DMS153 (cell line): ENCODE data around the gene MRGPRD.
"Not testable (repeated sequence)": the region's sequence is repeated elsewhere in the genome, so short reads cannot be mapped to it uniquely, and the experiment has no call there.

ENCODE experiments used
- DNase-seq: peaks from one replicate; lab custom pipeline; 2025; lab: John Stamatoyannopoulos, UW

MRGPRD gene

DNA sequence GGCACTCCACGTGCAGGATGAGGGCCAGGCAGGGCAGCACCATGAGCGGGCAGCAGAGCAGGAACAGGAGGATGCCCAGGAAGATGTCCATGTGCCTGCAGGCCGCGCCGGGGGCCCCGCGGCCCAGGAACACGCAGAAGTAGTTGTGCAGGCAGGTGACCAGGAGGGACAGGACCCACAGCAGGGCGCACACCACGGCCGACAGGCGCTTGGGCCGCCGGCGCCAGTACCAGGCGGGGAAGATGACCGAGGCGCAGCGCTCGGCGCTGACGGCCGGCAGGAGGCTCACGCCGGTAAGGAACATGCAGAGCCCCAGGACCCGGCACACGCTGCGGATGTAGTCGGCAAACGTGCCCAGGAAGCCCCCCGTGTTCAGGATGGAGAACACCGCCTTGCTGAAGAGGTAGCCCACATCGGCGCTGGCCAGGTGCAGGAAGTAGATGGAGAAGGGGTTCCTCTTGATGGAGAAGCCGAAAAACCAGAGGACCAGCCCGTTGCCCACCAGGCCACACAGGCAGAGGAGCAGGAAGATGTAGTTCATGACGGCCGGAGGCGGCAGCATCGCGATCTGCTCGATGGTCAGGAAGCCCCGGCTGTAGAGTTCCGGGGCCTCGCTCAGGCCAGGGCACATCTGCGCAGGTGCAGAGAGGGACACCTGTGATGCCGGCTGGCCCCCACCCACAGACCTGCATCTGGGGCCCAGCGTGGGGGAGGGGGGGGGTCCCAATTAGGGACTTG is 25.0 kb upstream of the MRGPRD start:
- DNase-seq: no peak

DNA sequence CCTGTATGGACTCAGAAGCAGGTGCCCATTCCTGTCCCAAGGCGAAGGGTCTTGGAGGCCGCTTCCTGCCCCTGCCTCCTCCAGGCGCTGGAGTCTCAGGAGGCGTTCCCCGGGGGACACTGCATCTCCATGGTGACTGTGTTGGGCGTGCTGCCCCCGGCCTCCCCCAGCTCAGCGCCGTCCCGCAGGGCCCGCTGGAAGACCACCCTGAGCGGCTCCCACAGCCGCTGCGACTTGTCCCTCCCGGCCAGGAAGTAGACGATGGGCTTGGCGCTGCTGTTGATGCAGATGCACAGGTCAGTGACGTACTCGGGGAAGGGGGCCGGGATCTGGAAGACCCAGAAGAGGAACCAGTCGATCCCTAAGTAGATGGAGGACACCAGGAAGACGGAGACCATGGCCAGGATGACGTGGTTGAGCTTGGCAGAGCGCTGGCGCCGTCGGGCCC is 24.4 kb upstream of the MRGPRD start:
- no peak for DNase-seq

DNA sequence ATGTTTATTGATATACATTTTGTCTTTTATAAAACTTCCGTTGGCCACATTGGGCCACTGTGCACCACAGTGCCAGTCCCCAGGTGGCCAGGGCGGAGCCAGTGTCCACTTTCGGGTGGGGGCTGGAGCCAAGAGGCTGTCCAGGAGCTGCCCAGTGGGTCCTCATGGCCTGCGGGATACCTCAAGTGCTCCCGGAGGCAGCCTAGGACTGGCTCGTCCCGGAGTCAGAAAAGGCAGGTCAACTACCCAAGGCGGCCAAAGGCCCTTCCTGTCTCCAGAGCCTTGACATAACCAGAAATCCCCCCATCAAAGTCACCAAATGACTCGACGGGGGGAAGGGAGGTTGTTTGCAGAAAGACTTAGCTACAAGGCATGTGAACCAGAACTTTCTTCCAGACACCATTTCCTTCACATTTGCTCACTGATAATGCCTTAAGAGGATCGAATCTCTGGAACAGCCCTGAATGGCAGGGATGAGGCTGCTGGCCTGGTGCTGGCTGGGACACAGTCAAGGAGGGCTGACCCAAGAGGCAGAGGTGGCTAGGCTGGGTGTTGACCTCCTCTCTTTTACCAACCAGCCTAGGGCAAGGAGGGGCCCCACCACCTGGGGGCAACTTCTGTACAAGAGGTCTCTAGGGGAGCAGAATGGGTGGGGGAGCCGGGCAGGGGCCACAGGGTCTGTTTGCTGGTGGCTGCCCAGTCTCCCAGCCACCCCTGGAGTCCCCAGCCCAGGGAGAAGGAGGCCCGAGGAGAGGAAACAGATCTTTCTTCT is 23.8 kb upstream of the MRGPRD start:
- DNase-seq: no peak

DNA sequence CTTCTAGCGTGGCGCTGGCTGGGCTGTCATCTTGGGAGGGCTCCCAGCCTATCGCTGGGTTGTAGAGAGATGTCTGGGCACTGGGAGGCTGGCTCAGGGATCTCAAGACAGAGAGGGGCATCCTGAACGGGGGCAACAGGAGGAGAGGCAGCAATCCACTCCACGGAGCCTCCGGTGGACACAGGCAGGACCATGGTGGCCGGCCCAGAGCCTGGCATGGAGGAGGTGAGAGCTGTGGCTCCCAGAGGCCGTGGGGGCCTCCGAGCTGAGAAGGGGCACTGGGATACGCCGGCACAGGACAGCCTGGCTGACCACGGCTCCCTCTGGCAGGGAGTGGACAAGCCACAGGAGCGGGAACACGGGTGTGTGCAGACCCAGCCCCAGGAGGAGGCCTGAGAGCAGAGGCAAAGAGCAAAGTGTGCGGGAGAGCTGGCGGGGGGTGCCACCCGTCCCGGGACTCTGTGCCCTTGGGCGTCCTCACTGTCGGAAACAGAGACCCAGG is 23.1 kb upstream of the MRGPRD start:
- DNase-seq: no peak

DNA sequence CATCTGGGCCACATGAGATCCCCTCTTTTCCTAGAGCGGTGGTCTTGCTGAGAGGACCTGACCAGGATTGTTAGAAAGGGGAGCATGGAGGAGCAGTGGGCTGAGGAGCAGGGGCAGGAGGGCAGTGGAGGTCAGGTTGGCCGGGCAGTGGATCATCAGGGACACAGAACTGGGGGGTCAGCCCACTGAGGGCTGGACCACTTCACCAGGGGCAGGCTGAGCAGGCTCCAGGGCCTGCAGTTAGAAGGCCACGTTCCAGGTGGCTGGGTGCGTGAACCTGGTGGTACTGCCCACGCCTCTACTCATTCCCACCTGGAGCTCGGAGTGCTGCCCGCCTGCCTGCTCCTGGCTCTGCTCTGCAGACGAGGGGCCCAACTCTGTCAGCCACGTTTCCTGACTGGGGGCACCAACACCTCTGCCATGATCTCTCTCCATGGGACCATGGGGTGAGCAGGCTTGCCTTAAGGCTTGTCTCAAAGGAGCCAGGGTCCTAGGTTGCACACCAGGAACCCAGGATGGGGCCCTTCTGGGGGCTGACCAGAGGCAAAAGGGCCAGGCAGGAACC is 22.6 kb upstream of the MRGPRD start:
- no peak for DNase-seq

DNA sequence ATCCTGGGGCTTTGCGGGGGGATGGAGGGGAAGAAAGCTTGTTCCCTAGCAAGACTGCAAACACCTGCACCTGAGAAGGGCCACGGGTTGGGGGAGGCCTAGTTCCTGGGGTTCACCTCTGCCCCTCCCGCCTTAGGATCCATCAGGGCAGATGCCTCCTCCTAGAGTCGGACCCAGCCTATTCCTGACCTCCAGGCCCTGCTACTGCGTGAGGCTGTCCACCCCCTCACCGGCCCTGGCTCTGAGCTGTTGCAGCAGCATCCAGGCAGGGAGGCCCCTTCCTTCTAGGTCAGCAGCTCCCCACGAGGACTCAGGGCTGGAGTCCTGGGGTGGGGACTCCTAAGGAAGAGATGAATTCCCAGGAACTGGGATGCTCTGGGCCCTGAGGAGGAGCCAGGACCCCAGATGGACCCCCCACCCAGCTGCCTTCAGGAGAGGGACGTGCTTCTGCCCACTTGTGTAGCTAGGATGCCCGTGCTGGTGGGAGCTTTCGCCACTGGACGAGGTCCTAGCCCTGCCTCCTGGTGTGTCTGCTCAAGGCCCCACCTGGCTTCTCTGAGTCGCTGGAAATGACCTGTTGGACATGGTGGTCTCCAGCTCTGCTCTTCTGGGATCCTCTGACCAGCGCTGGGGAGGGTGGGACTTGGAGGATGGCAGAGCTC is 21.9 kb upstream of the MRGPRD start:
- no peak for DNase-seq

DNA sequence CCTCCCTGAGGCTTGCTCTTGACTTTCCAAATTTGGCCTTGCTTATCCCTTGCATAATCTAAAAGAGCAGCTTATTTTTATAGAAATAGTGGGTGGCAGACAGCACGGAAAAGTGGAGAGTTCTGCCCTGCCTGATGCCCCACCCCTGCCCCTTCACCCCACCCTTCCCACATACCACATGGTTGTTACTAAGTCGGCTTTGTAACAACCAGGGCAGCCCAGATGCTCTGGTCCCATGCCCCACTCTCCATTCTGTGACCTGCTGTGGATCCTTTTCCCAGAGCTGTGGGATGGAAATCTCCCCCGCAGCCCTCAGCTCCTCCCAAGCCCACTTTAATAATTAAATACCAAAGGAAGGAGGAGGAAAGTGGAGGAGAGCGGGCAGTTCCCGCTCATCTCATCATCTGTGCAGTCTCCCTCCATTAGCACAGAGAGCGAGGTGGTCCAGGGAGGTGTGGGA is 21.4 kb upstream of the MRGPRD start:
- no peak for DNase-seq

DNA sequence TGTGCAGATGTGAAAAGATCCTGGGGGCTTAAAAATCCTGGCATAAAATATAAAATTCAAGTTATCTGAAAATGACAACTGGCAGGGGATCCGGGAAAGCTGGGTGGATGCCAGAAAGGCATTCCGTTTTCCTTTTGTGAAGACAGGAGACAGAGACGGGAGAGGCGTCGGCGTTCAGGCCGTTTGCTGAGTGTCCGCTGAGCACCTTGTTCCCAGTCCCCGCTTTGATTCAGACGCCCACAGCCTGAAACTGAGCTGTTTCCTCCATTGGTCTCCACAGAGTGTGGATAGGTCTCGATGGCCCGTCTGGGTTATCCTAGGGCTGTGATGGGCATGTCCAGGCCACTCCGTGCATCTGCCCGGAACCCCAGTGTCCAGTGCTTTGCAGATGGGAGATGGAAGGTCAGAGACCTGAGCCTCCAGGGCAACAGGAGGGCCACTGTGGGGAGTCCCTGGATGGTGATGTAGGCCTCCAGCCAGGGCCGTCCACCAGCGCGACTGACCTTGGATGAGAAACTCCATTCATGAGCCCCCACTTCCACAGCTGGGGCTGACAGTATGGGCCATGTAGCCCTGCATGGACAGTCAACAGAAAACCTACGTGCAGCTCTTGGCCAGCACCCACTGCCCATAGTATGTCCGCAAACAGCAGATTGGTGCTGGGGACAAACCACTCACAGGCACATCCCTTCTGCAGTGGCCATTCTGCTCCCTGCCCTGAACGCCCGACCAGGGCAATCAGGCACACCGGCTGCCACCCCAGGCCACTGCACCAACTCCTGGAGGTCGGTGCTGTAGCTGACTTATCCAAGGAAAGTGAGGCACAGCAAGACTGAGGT is 20.7 kb upstream of the MRGPRD start:
- DNase-seq: no peak

DNA sequence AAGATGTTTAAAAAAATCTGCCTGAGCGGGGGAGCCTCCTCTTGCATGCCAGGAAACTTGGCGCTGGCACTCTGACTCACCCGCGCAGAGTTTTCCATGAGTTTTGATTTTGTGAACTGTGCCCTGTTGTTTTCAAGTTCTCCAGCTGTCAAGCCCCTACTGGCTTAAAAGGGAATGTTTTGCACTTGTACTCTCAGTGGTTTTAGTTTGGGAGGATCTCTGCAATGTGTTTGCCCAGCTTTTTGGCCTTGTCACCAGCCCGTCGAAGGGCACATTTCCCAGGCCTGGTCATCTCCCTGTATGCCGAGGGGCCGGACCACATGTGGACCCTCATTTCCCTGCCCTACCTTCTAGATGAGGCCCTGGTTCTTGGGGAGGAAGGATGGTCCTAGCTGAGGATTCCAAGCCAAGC is 20.1 kb upstream of the MRGPRD start:
- no peak for DNase-seq

DNA sequence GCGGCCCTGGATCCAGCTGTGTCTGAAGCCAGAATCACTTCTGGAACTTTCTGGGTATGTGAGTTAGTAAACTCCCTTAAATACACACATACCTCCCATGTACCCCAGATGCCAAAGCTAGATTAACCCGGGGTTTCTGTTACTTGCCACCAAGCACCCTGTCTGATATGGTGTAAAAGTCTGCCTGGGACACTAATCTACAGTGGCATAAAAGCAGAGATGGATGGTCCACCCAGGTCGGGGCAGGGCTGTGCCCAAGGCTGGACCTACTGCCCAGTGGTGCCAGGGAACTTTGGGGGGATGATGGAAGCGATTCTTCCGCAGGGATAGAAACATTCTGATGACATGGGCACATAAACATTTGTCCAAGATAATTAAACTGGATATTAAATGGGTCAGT is 19.6 kb upstream of the MRGPRD start:
- no peak for DNase-seq

DNA sequence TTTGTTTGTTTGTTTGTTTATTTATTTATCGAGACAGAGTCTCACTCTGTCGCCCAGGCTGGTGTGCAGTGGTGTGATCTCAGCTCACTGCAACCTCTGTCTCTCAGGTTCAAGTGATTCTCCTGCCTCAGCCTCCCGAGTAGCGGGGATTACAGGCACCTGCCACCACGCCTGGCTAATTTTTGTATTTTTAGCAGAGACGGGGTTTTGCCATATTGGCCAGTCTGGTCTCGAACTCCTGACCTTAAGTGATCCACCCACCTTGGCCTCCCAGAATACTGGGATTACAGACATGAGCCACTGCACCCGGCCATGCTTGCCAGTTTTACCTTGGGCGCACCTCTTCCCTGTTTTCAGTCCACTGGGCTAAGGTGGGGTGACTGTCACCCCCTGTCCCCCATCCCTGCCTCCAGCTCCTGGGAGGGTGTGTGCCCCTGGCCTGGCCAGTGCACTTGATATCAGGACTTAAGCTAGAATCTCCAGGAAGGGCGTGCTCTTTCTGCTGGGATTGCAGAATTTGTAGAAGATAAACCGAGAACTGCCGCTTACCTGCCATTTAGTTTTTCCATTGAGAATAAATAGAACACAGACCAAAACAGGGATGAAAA is 19.1 kb upstream of the MRGPRD start:
- DNase-seq: not testable (repeated sequence)

DNA sequence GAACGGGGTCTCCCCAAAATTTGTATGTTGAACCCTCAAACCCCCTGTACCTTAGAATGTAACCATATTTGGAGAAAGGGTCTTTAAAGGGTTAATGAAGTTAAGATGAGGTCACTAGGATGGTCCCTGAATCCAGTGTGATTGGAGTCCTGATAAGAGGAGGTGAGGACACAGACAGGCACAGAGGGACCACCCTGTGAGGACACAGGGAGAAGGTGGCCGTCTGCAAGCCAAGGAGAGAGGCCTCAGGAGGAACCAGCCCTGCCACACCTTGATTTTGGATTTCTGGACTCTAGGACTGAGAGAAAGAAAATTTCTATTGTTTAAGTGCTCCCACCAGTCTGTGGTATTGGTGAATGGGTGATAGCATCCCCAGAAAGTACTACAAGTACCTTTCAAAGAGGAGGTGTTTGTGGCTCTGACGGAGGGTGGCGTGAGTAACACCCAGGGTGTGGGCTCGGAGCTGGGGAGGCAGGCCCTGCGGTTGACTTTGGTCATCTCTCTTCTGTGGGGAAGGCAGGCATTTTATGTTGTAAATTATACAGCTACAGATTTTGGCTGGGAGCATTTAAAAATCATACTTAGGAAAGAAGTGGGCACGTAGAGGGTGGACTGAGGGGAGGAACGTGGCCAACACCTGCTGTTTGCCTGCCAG is 18.4 kb upstream of the MRGPRD start:
- DNase-seq: no peak

DNA sequence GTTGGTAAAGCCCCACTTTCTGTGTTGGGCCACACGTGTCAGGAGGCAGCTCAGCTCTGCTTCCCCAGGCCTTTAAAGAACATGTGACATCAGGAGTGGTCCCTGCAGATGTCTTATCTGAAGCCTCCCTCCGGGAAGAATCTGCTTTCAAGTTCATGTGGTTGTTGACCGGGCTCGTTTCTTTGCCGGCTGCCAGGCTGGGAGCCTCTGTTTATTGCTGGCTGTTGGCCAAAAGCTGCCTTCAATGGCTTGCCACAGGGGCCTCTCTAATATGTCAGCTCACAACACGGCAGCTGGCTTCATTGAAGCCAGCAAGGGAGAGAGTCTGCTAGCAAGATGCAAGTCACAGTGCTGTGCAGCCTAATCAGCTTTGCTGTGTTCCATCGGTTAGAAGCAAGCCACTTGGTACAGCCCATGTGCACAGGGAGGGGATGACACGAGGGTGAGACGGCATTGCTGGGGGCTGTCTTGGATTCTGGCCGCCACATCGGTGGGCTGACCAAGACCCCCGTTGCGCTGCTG is 17.7 kb upstream of the MRGPRD start:
- DNase-seq: peak; percentile 65

DNA sequence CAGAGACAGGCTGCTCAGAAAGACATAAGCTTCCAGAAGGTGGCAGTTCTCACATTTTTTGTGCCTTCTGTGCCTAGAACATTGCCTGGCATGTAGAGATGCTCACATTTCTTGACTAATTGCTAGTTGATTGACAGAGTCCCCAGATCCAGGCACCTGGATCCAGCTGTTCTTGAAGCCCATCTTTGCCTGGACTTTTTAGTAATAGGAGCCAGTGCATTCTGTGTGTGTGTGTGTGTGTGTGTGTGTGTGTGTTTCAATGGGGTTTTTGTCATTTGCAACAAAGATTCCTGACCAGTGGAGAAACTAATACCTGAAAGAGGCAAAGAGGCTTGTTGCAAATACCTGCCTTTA is 17.2 kb upstream of the MRGPRD start:
- no peak for DNase-seq

DNA sequence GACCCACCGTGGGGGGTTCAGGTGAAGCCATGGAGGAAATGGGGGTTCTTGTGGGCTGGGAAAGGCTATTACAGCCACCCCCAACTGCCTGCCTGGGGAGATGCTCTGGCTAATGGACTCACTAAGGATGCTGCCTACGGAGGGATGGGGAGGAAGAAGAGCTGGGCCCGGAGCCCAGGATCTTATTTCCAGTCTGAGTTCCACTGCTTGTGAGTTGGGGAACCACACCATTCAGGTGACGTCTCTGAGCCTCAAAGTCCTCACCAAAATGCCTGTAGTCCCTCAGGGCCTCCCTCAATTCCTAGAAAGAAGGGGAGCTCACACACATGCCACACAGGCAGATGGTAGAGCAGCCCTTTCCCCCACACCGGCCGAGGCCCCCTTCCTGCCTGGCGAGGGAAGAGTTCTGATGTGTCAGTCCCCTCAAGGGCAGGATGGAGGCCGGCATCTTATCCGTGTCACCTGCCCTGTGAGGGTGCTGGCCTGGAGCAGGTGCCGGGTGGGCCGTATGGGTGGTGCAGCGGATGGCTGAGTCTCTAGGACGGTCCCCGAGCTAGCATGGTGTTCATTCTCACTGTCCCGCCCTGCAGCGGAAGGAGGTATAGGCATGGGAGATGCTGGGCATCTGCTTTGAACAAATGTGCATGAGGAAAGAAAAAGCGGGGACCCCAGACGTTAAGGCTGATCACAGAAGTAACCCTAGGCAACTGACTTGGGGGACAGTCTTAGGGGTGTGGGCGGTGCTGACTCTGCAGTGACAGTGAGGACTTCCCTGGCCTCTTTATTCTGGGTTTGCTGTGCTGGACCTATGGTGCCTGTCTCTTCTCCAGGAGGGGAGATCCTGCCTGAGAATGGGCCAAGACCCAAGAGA is 16.6 kb upstream of the MRGPRD start:
- no peak for DNase-seq

DNA sequence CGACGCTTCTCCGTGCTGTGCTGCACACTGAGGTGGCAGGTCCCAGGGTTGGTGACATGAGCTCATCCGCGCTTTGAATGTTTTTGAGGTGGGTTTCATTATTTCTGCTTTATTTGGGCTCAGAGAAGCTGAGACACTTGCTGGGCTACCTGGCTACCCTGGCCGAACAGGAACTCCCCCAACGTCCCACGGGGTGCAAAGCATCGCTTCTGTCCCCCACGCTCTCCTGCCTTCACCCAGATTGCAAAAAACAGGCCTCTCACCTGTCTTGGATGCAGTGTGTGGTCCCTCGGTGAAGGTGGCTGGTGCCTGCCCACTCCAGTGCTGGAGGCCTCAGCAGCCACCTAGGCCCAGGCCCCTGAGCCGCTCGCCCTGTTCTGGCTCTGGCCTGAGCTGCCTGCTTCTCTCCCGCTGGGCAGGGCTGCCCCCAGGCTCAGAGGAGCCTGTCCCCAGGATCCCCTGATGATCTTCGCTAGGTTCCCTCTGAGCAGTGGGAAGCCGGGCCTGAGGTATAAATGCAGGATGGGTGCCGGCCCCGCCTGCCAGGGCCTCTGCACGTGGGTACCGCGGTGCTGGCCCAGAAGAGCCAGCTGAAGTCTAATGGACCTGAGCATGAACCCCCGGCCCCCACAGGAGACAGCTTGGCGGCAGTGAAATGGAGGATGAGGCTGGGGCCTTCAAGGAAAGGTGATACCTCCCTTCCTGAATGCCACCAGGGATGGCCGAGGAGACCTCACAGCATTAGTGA is 15.8 kb upstream of the MRGPRD start:
- no peak for DNase-seq

DNA sequence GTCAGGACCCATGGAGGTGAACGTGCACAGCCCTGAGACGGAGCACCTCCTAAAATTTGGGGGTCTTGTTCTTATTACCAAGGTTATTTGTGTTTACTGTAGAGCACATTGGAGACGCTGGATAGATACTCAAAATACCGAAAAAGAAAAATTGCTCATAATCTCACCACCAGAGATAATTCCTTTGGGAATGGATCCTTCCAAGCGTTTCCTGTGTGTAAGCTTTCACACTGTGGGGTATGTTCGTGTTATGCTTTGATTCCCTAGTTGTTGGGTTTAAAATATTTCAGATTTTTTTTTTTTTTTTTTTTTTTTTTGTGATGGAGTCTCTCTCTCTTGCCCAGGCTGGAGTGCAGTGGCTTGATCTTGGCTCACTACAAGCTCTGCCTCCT is 14.1 kb upstream of the MRGPRD start:
- no peak for DNase-seq

DNA sequence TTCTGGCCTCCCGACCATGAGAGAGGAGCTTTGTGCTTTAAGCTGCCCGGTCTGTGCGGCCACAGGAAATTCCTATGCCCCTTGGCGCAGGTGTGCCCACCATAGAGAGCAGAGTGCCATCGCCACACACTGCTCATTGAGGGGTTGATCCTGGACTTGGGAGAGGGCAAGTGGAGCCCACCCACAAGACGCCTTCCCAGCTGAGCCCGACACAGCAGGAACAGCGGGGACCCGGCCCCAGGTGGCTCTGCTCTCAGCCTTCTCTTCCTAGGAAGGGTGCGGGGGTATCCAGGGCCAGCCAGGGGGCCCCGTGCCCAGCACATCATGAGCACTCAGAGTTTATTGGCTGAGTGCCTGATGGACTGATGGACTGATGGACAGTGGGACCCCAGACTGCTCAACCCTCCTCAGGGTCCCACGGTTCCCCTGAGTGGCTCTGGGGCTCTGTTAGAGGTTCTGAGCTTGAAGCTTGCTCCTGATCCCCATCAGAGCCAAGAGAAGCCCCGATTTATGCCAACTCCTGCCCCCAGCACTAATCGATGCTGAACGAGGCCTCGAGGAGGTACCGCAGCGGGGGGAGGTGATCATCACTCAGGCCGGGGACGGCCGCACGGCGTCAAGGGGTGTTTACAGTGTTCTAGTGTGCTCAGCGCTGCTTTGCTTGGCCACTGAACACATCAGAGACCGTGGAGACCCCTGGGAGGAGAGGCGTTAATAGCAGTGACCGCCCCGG is 13.5 kb upstream of the MRGPRD start:
- DNase-seq: no peak
